Endothelial cell of umbilical vein (primary cell): Measurements from ENCODE around the gene SSUH2. TPM values are rescaled to one million over a fixed set of nuclear protein-coding genes. Genes with fewer than 3 reads are reported as not detected.

Experiments
- BruUV-seq: library from RNA; stranded (reverse); fragments of 400-500 nt; replicated peaks from 2 replicates; lab custom pipeline; 2021; lab: Mats Ljungman, UMichigan
- CTCF ChIA-PET: fragments of 300-600, 350-600 bp; sonication (Branson Sonifier 250); formaldehyde crosslinking; loops from one replicate; lab custom pipeline; 2021; ENCODE audit warnings: antibody characterized with exemption, inconsistent platforms; lab: Charles Lee
- POLR2A ChIA-PET: fragments of 300-600, 350-600 bp; sonication (Branson Sonifier 250); formaldehyde crosslinking; loops from one replicate; lab custom pipeline; 2021; ENCODE audit warnings: antibody characterized with exemption, inconsistent platforms; lab: Charles Lee
- DNase-seq: peaks from one replicate; pipeline ENCODE4 v3.0.0-alpha.2; 2011; ENCODE audit warnings: low read depth, low spot score
- FAIRE-seq: peaks from 2 replicates; lab custom pipeline; 2011; peaks lifted over from hg19 to GRCh38; lab: Jason Lieb, UNC
- H2AFZ ChIP-seq: 2 replicates; pipeline ENCODE4 v1.6.0; 2012; ENCODE audit warnings: low read depth, low read length, control low read depth, inconsistent platforms
- H3K27ac ChIP-seq: 2 replicates; pipeline ENCODE4 v1.5.1; 2011; ENCODE audit warnings: low read depth, mild to moderate bottlenecking, control low read depth, low read length, moderate library complexity; ENCODE audit not compliant: insufficient read depth
- H3K27me3 ChIP-seq, 2 experiments: 2 replicates each; pipeline versions ENCODE4 v1.6.0 to v1.6.1; 2011; ENCODE audit warnings: low read length in 2 of 2, mixed read lengths in 1 of 2; ENCODE audit not compliant: control insufficient read depth in 2 of 2, insufficient read depth in 2 of 2
- H3K36me3 ChIP-seq, 2 experiments: 2 replicates in 1 of 2; 3 replicates in 1 of 2; pipeline ENCODE4 v1.5.1; 2011; ENCODE audit warnings: low read length in 2 of 2, mild to moderate bottlenecking in 1 of 2, moderate library complexity in 1 of 2; ENCODE audit not compliant: control insufficient read depth in 2 of 2, insufficient read depth in 2 of 2; ENCODE audit errors: extremely low read depth in 1 of 2
- H3K4me1 ChIP-seq: 3 replicates; pipeline ENCODE4 v1.5.1; 2011; ENCODE audit warnings: mild to moderate bottlenecking, low read length; ENCODE audit not compliant: control insufficient read depth, insufficient read depth; ENCODE audit errors: extremely low read depth
- H3K4me2 ChIP-seq: 2 replicates; pipeline ENCODE4 v1.6.1; 2011; ENCODE audit warnings: low read length, control low read depth, mixed read lengths; ENCODE audit not compliant: insufficient read depth
- H3K4me3 ChIP-seq, 3 experiments: fragments of 200-600 bp in 1 of 3; sonication (generic), shearing (Covaris generic) in 1 of 3; replicated peaks in 1 of 3; 2 replicates each; pipeline ENCODE4 v1.5.1; 2011 to 2016; ENCODE audit warnings: control low read depth in 3 of 3, low read length in 3 of 3, mild to moderate bottlenecking in 2 of 3, inconsistent platforms in 1 of 3, low read depth in 1 of 3, moderate library complexity in 1 of 3; ENCODE audit not compliant: insufficient read depth in 1 of 3
- H3K79me2 ChIP-seq: 2 replicates; pipeline ENCODE4 v1.6.0; 2012; ENCODE audit warnings: low read length, inconsistent platforms; ENCODE audit not compliant: control insufficient read depth, insufficient read depth
- H3K9ac ChIP-seq: replicated peaks from 2 replicates; pipeline ENCODE3; 2011; ENCODE audit warnings: low read length, control low read depth; ENCODE audit not compliant: insufficient read depth; ENCODE audit errors: extremely low read depth
- H3K9me1 ChIP-seq: replicated peaks from 3 replicates; pipeline ENCODE4 v1.6.0; 2011; ENCODE audit warnings: mild to moderate bottlenecking, low read length; ENCODE audit not compliant: control insufficient read depth, insufficient read depth; ENCODE audit errors: extremely low read depth
- H3K9me3 ChIP-seq: replicated peaks from 2 replicates; pipeline ENCODE4 v1.5.1; 2012; ENCODE audit warnings: low read length, inconsistent platforms; ENCODE audit not compliant: control insufficient read depth, insufficient read depth
- H4K20me1 ChIP-seq: replicated peaks from 2 replicates; pipeline ENCODE3; 2011; ENCODE audit warnings: mild to moderate bottlenecking, low read length; ENCODE audit not compliant: control insufficient read depth, insufficient read depth; ENCODE audit errors: extremely low read depth
- EZH2 ChIP-seq: IDR thresholded peaks from 2 replicates; pipeline ENCODE4 v1.6.1; 2012; ENCODE audit warnings: borderline replicate concordance, low read depth, mild to moderate bottlenecking, moderate library complexity, low read length, inconsistent platforms; ENCODE audit not compliant: severe bottlenecking
- FOS ChIP-seq: IDR thresholded peaks from 2 replicates; pipeline ENCODE4 v1.6.1; 2011; ENCODE audit warnings: mild to moderate bottlenecking, low read length, moderate library complexity, borderline replicate concordance; ENCODE audit not compliant: insufficient read depth
- GATA2 ChIP-seq: IDR thresholded peaks from 2 replicates; pipeline ENCODE4 v1.7.0; 2011; ENCODE audit warnings: low read depth, mild to moderate bottlenecking, moderate library complexity, mixed read lengths, low read length; ENCODE audit not compliant: insufficient read length, insufficient read depth
- JUN ChIP-seq: IDR thresholded peaks from 2 replicates; pipeline ENCODE4 v1.6.1; 2011; ENCODE audit warnings: borderline replicate concordance, low read depth; ENCODE audit not compliant: insufficient read length, insufficient read depth
- MYC ChIP-seq: IDR thresholded peaks from one replicate; pipeline ENCODE4 v1.6.1; 2011; ENCODE audit warnings: mild to moderate bottlenecking, low read depth, low read length
- POLR2A ChIP-seq: IDR thresholded peaks from 2 replicates; pipeline ENCODE4 v1.6.1; 2012; ENCODE audit warnings: low read depth, mild to moderate bottlenecking, control low read depth, low read length
- POLR2AphosphoS5 ChIP-seq: IDR thresholded peaks from 2 replicates; pipeline ENCODE4 v1.6.1; 2012; ENCODE audit warnings: low read depth, mild to moderate bottlenecking, control low read depth, low read length, moderate library complexity; ENCODE audit not compliant: insufficient read depth
- dilution Hi-C: fragments of 300-500 bp; cut with MboI; formaldehyde crosslinking; loops from one replicate; pipeline ENCODE4 v1.15.0; 2019; ENCODE audit warnings: low sequenced_read_pairs; ENCODE audit not compliant: extremely low pct_ligation_motif_present
- intact Hi-C: fragments of 100-400 bp; cut with micrococcal nuclease; formaldehyde crosslinking; loops from one replicate; pipeline ENCODE4 v1.10.0; 2022
- polyA plus RNA-seq, 4 experiments: library from polyadenylated mRNA; depleted of rRNA in 3 of 4; stranded (reverse) in 3 of 4; unstranded in 1 of 4; fragments of >200 nt; gene quantifications; 2 replicates each; pipeline versions ENCODE4 v1.2.1 to v1.2.3, GENCODE V29; 2011 to 2012; ENCODE audit warnings: missing spikeins in 1 of 4
- total RNA-seq: library from RNA; stranded (reverse); gene quantifications from 2 replicates; pipeline ENCODE4 v1.2.3, GENCODE V29; 2021
- TF ChIP-seq, protein P1 (sequence below), 2 donors: IDR thresholded peaks; 1 replicate in 1 of 2; 2 replicates in 1 of 2; pipeline ENCODE4 v1.5.1; 2011; ENCODE audit warnings: low read length in 2 of 2, mild to moderate bottlenecking in 2 of 2, moderate library complexity in 2 of 2, control low read depth in 1 of 2, inconsistent platforms in 1 of 2, low read depth in 1 of 2; ENCODE audit not compliant: insufficient read depth in 1 of 2; ENCODE audit errors: extremely low read depth in 1 of 2
- TF ChIP-seq, protein P2 (sequence below): IDR thresholded peaks from 2 replicates; pipeline ENCODE4 v1.6.1; 2011; ENCODE audit not compliant: insufficient read depth, insufficient read length

SSUH2 gene
- total and polyA plus RNA-seq, 2 donors (not counting 3 experiments of a cell fraction or from before 2014, with no cell fraction given), result 0.44 TPM; not detected in 1

- ChIA-PET CTCF (no interaction called here), POLR2A (no interaction called here)
- dilution Hi-C loops, result no loop called here
- H4K20me1 ChIP-seq, result no peaks in the 10 kb centered on the region
- DNase-seq (peak; percentile 27), FAIRE-seq (no peak)
- no peak overlapping the region for H2AFZ ChIP-seq
- H3K9me1 ChIP-seq, result no peaks in the 10 kb centered on the region
- BruUV-seq, result no TSS peak
- H3K4me2 ChIP-seq, result no peak overlapping the region
- no peak for TF ChIP-seq POLR2A
- TF ChIP-seq FOS, result no peak
- no peak for TF ChIP-seq MYC
- TF ChIP-seq GATA2, result no peak
- TF ChIP-seq, protein P1, sequence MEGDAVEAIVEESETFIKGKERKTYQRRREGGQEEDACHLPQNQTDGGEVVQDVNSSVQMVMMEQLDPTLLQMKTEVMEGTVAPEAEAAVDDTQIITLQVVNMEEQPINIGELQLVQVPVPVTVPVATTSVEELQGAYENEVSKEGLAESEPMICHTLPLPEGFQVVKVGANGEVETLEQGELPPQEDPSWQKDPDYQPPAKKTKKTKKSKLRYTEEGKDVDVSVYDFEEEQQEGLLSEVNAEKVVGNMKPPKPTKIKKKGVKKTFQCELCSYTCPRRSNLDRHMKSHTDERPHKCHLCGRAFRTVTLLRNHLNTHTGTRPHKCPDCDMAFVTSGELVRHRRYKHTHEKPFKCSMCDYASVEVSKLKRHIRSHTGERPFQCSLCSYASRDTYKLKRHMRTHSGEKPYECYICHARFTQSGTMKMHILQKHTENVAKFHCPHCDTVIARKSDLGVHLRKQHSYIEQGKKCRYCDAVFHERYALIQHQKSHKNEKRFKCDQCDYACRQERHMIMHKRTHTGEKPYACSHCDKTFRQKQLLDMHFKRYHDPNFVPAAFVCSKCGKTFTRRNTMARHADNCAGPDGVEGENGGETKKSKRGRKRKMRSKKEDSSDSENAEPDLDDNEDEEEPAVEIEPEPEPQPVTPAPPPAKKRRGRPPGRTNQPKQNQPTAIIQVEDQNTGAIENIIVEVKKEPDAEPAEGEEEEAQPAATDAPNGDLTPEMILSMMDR (IDR thresholded peaks at IDR 0.05; ENCODE audit: extremely low read depth in 1 of 2, insufficient read depth in 1 of 2, low read depth in 1 of 2, low read length in 2 of 2), result no peak
- no peak for TF ChIP-seq POLR2AphosphoS5
- no peak for TF ChIP-seq EZH2
- no peak for TF ChIP-seq JUN
- TF ChIP-seq, protein P2, sequence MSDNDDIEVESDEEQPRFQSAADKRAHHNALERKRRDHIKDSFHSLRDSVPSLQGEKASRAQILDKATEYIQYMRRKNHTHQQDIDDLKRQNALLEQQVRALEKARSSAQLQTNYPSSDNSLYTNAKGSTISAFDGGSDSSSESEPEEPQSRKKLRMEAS, result no peak
- H3K4me3 ChIP-seq, result no peak overlapping the region
- H3K79me2 ChIP-seq, result no peaks in the 10 kb centered on the region
- H3K27ac ChIP-seq, result no peak overlapping the region
- no peaks in the 10 kb centered on the region for H3K4me1 ChIP-seq
- H3K36me3 ChIP-seq, result no peaks in the 10 kb centered on the region
- peaks cover 5 to 6% of the 10 kb centered on the region in 2 experiments for H3K27me3 ChIP-seq
- intact Hi-C loops, result no loop called here
- no peak overlapping the region for H3K9ac ChIP-seq
- H3K9me3 ChIP-seq, result no peaks in the 10 kb centered on the region
Measured at GRCh38 chr3:8650583-8651416, 6.2 kb upstream of the SSUH2 start.
